Measurements from ENCODE around the gene DLGAP1.

DLGAP1 gene

GRCh38 chr18:4285525-4285924, 169.6 kb downstream of the DLGAP1 start:
- H3K36me3 ChIP-seq (ENCODE audit: control insufficient read depth, insufficient read depth, low read length): no peaks in the 10 kb centered on the region
- no peaks in the 10 kb centered on the region for H3K27me3 ChIP-seq (replicated peaks; ENCODE audit: control insufficient read depth, insufficient read depth, low read length)
- TF ChIP-seq CTCF (IDR thresholded peaks at IDR 0.05; ENCODE audit: insufficient read depth, low read length, poor library complexity, severe bottlenecking): no peak
- no peak for DNase-seq (ENCODE audit: extremely low read depth, insufficient read length)
- no peak overlapping the region for H3K4me3 ChIP-seq (replicated peaks; ENCODE audit: low read depth, low read length)

- Histone ChIP-seq H3K36me3 (ENCODE audit: control insufficient read depth, insufficient read depth, low read length) (no peaks in the 10 kb centered on the region), H3K4me3 (replicated peaks; ENCODE audit: low read depth, low read length) (no peak overlapping the region), H3K27me3 (replicated peaks; ENCODE audit: control insufficient read depth, insufficient read depth, low read length) (no peaks in the 10 kb centered on the region)
- TF ChIP-seq CTCF (IDR thresholded peaks at IDR 0.05; ENCODE audit: insufficient read depth, low read length, poor library complexity, severe bottlenecking): no peak
- no peak for DNase-seq (ENCODE audit: extremely low read depth, insufficient read length)
These were observed 170.6 kb downstream of the DLGAP1 start for GRCh38 chr18:4284528-4284927.

GRCh38 chr18:4283746-4284291, 171.3 kb downstream of the DLGAP1 start:
- Histone ChIP-seq H3K4me3 (replicated peaks; ENCODE audit: low read depth, low read length) (no peak overlapping the region), H3K27me3 (replicated peaks; ENCODE audit: control insufficient read depth, insufficient read depth, low read length) (no peaks in the 10 kb centered on the region), H3K36me3 (ENCODE audit: control insufficient read depth, insufficient read depth, low read length) (no peaks in the 10 kb centered on the region)
- DNase-seq (ENCODE audit: extremely low read depth, insufficient read length): no peak
- no peak for TF ChIP-seq CTCF (IDR thresholded peaks at IDR 0.05; ENCODE audit: insufficient read depth, low read length, poor library complexity, severe bottlenecking)

GRCh38 chr18:4282954-4283353, 172.2 kb downstream of the DLGAP1 start:
- no peaks in the 10 kb centered on the region for H3K27me3 ChIP-seq (replicated peaks; ENCODE audit: control insufficient read depth, insufficient read depth, low read length)
- no peak for DNase-seq (ENCODE audit: extremely low read depth, insufficient read length)
- no peak for TF ChIP-seq CTCF (IDR thresholded peaks at IDR 0.05; ENCODE audit: insufficient read depth, low read length, poor library complexity, severe bottlenecking)

GRCh38 chr18:4276953-4277585, 178.0 kb downstream of the DLGAP1 start:
- peak; percentile 40 for DNase-seq (ENCODE audit: extremely low read depth, insufficient read length)
- H3K27me3 ChIP-seq (replicated peaks; ENCODE audit: control insufficient read depth, insufficient read depth, low read length): no peaks in the 10 kb centered on the region
- no peak for TF ChIP-seq CTCF (IDR thresholded peaks at IDR 0.05; ENCODE audit: insufficient read depth, low read length, poor library complexity, severe bottlenecking)
- no peaks in the 10 kb centered on the region for H3K36me3 ChIP-seq (ENCODE audit: control insufficient read depth, insufficient read depth, low read length)
- H3K4me3 ChIP-seq (replicated peaks; ENCODE audit: low read depth, low read length): no peak overlapping the region

More at GRCh38 chr18:4282954-4283353, 172.2 kb downstream of the DLGAP1 start:
- H3K4me3 ChIP-seq (replicated peaks; ENCODE audit: low read depth, low read length): no peak overlapping the region
- no peaks in the 10 kb centered on the region for H3K36me3 ChIP-seq (ENCODE audit: control insufficient read depth, insufficient read depth, low read length)

All from GM06990 (cell line).